Central memory CD8-positive, alpha-beta T cell (primary cell): Measurements from ENCODE around the gene OSBPL5.
A peak's percentile ranks its signal among the peaks of the same experiment; 100 is the strongest.
"Not testable (repeated sequence)": the region's sequence is repeated elsewhere in the genome, so short reads cannot be mapped to it uniquely, and the experiment has no call there.

ENCODE experiments used
- ATAC-seq: fragments of 150-1000 bp; cut with Tn5 transposase; replicated peaks from 2 replicates; pipeline ENCODE4 v1.10.0; 2022; ENCODE audit warnings: mild to moderate bottlenecking, moderate FRiP score, moderate number of reproducible peaks; ENCODE audit not compliant: poor library complexity, severe bottlenecking; ENCODE audit errors: extremely low read depth
- DNase-seq, 2 donors: peaks; one replicate each; pipeline ENCODE4 v3.0.0; 2021; ENCODE audit warnings: low spot score in 2 of 2
- H3K27ac Mint-ChIP-seq: one replicate; pipeline ENCODE4 v1.8.0; 2022; ENCODE audit warnings: low read depth, mild to moderate bottlenecking, moderate library complexity, mixed read lengths
- H3K27me3 Mint-ChIP-seq: one replicate; pipeline ENCODE4 v1.8.0; 2022; ENCODE audit warnings: mixed read lengths
- H3K36me3 Mint-ChIP-seq: one replicate; pipeline ENCODE4 v1.8.0; 2022; ENCODE audit warnings: mild to moderate bottlenecking, moderate library complexity, mixed read lengths; ENCODE audit not compliant: insufficient read depth
- H3K4me1 Mint-ChIP-seq: one replicate; pipeline ENCODE4 v1.8.0; 2022; ENCODE audit warnings: mixed read lengths
- H3K4me3 Mint-ChIP-seq: one replicate; pipeline ENCODE4 v1.8.0; 2022; ENCODE audit warnings: mild to moderate bottlenecking, moderate library complexity, mixed read lengths
- H3K9me3 Mint-ChIP-seq: one replicate; pipeline ENCODE4 v1.8.0; 2022; ENCODE audit warnings: mixed read lengths

Gene OSBPL5

DNA sequence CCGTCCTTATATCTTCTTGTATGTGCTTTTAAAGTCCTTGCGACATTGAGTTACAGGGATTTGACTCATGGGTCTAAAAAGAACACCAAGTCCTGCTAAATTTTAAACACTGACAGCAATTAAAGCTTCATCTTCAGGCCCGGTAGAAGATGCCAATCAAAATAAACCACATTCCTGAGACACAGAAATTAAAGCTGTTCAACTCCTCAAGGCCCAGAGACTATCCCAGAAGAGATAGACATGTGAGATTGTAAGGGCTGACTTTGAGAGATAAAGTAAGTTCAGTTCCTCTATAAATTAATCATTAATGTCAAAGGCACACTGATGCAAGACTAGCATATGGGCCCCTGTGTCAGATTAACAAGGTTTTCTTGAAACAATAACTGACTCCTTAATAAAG, 49.8 kb downstream of the OSBPL5 start:
- Mint-ChIP-seq H3K4me3 (no peak overlapping the region), H3K4me1 (peaks cover 14% of the 10 kb centered on the region), H3K27ac (no peak overlapping the region), H3K36me3 (peaks cover 13% of the 10 kb centered on the region), H3K9me3 (peaks cover 6% of the 10 kb centered on the region), H3K27me3 (no peaks in the 10 kb centered on the region)
- ATAC-seq (no peak), DNase-seq (no peak)

DNA sequence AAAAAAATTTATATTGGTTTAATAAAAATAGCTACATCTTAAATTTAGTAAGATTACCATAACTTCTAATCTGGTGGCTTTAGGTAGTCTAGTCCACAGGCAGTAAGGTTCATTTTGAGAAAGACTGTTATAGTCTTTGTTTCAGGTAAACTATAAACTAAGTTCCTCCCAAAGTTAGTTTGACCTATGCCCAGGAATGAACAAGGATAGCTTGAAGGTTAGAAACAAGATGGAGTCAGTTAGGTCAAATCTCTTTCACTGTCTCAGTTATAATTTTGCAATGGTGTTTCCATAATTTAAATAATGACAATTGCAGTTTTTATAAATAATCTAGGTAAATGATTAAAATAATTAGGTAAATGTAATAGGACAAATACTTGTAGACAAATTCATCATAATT, 51.4 kb downstream of the OSBPL5 start:
- not testable (repeated sequence) for H3K36me3 Mint-ChIP-seq, H3K27ac Mint-ChIP-seq, ATAC-seq

DNA sequence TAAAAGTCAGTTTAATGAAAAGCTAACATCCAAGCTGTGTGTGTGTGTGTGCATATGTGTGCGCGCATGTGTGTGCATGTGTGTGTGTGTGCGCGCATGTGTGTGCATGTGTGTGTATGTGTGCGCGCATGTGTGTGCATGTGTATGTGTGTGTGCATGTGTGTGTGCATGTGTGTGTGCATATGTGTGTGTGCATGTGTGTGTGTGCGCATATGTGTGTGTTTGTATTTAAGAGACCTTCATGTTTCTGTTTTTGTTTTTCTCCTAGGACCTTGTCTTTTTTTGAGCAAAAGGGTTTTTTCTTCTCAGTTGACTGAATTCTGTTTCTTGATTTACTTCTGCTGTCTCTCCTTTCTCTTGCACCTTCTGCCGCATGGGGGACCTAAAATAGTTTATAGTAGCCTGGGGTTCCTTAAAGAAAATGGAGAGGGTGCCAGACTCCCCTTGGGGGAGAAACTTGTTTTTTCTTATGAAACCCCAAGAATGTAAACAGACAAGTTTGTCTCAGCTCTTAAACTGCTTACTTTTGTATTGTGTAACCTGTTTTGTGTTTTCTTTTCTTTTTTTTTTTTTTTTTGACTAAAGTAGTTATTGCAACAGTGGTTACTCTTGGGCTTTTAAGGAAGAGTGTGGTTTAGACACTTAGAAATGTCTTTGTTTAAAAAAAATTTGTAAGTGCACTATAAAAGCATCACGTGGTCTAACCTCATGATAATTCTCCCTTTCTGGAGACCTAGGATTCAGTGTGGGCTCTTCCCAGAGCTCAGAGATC, 53.0 kb downstream of the OSBPL5 start:
- peak overlapping the region; percentile 74 for H3K27ac Mint-ChIP-seq
- peaks cover 14% of the 10 kb centered on the region for H3K4me1 Mint-ChIP-seq
- no peak for DNase-seq
- peak; percentile 58 for ATAC-seq
- H3K4me3 Mint-ChIP-seq: peak overlapping the region; percentile 36
- peaks cover 6% of the 10 kb centered on the region for H3K9me3 Mint-ChIP-seq
- peaks cover 9% of the 10 kb centered on the region for H3K36me3 Mint-ChIP-seq
- H3K27me3 Mint-ChIP-seq: no peaks in the 10 kb centered on the region

More for the DNA sequence above, 51.4 kb downstream of the OSBPL5 start:
- not testable (repeated sequence) for H3K27me3 Mint-ChIP-seq, DNase-seq, H3K4me3 Mint-ChIP-seq, H3K9me3 Mint-ChIP-seq
- peaks cover 14% of the 10 kb centered on the region for H3K4me1 Mint-ChIP-seq

DNA sequence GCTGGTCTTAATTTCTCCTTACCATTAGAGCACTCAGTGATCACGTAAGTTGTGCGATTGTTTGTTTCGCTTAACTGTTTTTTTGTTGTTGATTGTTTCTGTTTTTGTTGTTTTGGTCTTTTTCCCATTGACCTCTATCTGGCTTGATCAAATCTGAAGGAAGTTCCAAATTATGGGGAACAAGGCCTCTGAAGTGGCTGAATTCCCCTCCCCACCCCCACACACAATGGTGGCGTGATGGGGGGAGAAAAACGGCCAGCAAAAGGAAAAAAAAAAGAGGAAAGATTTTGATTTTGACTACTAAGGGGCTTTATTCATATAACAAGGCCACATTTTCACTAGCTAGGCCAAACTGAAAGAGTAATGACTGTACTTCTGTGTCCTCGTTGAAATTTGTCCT, 53.6 kb downstream of the OSBPL5 start:
- no peak overlapping the region for H3K27ac Mint-ChIP-seq
- no peaks in the 10 kb centered on the region for H3K27me3 Mint-ChIP-seq
- peaks cover 14% of the 10 kb centered on the region for H3K4me1 Mint-ChIP-seq
- H3K9me3 Mint-ChIP-seq: peaks cover 6% of the 10 kb centered on the region
- ATAC-seq (no peak), DNase-seq (no peak)
- H3K4me3 Mint-ChIP-seq: no peak overlapping the region
- H3K36me3 Mint-ChIP-seq: peaks cover 8% of the 10 kb centered on the region

DNA sequence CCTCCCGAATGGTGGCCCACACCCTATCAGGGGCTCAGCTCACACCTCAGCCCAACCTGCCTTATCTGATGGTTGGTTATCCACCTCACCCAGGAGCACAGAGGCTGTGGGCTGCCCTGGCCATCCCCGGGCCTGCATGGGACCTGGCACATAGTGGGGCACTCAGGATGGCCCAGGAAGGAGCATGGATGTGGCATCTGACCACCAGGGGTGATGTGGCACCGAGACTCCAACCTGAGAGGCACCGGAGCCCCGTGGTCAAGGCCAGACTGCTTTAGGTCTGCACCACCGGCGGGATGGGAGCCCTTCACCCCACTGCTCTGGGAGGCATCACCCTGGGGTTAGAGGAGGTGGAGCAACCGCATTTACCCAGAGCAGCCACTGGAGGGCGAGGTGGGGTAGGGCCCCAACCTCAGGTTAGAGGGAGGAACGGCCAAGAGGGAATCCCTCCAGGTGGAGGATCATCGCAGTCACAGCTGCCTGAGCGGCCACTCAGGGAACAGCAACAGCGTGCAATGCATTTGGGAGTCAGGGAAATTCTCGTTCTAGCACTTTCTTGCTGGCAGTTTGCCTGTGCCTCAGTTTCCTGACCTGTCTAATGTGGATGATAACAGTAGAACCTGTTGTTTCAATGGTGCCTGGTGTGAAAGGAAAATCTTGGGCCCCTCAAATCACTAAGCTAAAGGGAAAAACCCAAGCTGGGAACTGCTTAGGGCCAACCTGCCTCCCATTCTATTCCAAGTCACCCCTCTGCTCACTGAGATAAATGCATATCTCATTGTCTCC, 55.0 kb downstream of the OSBPL5 start:
- Mint-ChIP-seq H3K4me1 (peaks cover 14% of the 10 kb centered on the region), H3K4me3 (no peak overlapping the region), H3K36me3 (peaks cover 6% of the 10 kb centered on the region), H3K9me3 (peaks cover 6% of the 10 kb centered on the region), H3K27ac (no peak overlapping the region), H3K27me3 (no peaks in the 10 kb centered on the region)
- ATAC-seq: peak; percentile 60
- peak; percentile 25 to 37 for DNase-seq

DNA sequence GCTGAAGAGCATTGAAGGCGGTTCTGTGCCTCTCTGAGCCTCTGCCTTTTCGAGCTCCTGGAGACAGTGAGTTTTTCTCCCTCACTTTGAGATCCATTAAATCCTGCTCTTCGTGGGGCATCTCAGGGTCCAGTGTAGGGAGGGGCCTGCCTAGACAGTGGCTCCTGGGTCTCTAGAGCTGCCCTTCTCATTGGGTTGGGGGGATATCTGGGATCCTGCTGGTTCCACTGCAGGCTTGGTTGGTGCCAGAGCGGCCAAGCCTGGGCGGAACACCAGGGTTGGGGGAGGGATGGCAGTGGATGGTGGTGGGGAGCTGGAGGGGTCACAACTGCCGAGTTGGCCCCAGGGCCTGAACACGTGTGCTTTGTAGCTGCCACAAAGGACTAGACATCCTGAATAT, 55.7 kb downstream of the OSBPL5 start:
- no peak overlapping the region for H3K4me3 Mint-ChIP-seq
- H3K27ac Mint-ChIP-seq: no peak overlapping the region
- DNase-seq: no peak
- H3K9me3 Mint-ChIP-seq: peaks cover 6% of the 10 kb centered on the region
- H3K36me3 Mint-ChIP-seq: peaks cover 6% of the 10 kb centered on the region
- H3K27me3 Mint-ChIP-seq: no peaks in the 10 kb centered on the region
- ATAC-seq: no peak
- H3K4me1 Mint-ChIP-seq: peaks cover 14% of the 10 kb centered on the region

DNA sequence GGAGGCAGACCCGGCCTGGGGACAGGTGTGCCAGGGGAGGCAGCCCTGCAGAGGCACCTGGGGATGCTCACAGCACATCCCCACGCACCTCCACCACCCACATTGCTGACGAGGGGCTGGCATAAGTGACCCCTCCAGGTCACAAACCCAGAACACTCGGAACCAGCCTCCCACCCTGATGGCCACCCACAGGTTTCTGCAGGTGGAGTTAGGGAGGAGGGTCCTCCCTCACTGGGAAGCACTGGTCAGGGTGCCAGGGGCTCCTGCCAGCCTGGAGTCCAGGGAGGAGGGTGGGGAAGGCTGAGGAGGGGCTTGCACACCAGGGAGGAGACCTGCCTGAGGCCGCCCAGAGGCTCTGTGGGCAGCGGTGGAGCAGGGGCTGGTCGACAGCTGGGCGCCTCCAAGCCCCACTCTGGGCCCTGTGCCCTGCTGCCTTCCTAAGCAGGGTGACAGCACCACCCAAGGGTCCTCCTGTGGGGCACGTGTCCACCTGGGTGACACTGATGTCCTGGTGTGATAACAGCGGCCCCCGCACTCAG, 56.9 kb downstream of the OSBPL5 start:
- Mint-ChIP-seq H3K27ac (no peak overlapping the region), H3K4me1 (peaks cover 14% of the 10 kb centered on the region), H3K27me3 (no peaks in the 10 kb centered on the region), H3K36me3 (peaks cover 6% of the 10 kb centered on the region), H3K4me3 (no peak overlapping the region), H3K9me3 (no peaks in the 10 kb centered on the region)
- DNase-seq (no peak), ATAC-seq (no peak)

DNA sequence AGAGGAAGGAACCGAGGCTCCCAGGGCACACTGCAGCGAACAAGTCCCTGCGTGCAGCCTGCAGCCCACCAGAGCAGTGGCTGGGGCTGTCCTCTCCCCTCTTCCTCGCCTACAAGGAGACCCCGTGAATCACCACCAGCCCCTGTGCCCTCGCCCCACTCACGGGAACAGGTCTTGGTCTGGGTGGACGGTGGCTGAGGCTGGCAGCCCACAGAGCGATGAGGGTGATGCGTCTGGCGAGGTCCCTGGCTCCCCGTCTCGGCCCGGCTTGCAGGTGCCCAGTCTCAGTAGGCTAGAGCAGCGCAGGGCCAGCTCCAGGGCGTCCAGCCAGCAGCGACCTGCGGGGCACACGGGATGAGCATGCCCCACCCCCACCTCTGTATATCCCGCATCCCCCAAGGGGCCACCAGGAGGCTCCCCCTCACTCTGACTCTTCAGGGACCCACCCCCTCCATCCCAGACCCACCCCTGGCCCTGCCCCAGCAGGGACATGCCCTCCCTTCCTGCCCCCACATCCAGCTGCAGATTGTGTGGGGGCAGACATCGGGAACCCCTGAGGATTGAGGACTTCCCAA, 57.4 kb downstream of the OSBPL5 start:
- no peak for DNase-seq
- H3K27me3 Mint-ChIP-seq: no peaks in the 10 kb centered on the region

DNA sequence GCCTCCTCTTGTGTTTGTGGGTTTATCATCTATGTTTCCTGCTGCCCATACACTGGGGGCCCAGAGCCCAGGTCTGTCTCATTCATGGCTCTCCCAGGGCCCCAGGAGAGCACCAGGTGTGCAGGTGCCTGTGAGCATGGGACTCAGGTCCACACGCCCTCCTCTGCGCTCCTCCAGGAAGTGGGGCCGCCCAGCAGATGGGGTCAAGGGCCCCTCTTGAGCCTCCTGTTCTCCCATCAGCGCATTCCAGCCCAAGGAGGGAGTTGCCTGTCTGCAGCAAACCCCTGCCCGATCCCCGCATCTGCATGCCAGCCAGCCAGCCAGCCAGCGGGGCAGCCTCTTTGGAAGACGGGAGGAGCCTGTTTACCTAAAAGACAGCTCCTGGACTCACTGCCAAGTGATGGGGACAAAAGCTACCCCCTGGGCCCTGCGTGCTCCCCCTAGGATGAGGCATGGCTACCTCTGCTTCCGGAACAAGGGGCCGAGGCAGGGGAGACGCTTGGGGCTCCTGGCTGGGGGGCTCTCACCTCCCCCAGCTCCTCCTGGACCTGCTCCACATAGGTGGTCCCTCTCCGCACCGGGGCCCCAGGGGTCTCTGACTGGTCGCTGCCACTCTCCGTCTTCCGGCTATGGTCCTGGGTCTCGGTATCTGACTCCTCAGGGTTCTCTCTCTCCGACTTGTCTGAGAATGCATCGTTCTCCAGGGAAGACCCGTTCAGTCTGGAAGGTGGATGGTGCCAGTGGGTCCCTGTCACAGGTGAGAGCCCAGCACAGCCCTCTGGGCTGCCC, 58.2 kb downstream of the OSBPL5 start:
- DNase-seq (no peak), ATAC-seq (no peak)
- H3K27me3 Mint-ChIP-seq: no peaks in the 10 kb centered on the region
- peak overlapping the region; percentile 29 for H3K27ac Mint-ChIP-seq
- H3K9me3 Mint-ChIP-seq: no peaks in the 10 kb centered on the region
- H3K4me1 Mint-ChIP-seq: peaks cover 7% of the 10 kb centered on the region
- no peak overlapping the region for H3K4me3 Mint-ChIP-seq
- H3K36me3 Mint-ChIP-seq: peaks cover 3% of the 10 kb centered on the region

More for the DNA sequence above, 57.4 kb downstream of the OSBPL5 start:
- no peak for ATAC-seq
- Mint-ChIP-seq H3K9me3 (no peaks in the 10 kb centered on the region), H3K4me3 (no peak overlapping the region), H3K36me3 (peaks cover 6% of the 10 kb centered on the region), H3K27ac (no peak overlapping the region), H3K4me1 (peaks cover 14% of the 10 kb centered on the region)

DNA sequence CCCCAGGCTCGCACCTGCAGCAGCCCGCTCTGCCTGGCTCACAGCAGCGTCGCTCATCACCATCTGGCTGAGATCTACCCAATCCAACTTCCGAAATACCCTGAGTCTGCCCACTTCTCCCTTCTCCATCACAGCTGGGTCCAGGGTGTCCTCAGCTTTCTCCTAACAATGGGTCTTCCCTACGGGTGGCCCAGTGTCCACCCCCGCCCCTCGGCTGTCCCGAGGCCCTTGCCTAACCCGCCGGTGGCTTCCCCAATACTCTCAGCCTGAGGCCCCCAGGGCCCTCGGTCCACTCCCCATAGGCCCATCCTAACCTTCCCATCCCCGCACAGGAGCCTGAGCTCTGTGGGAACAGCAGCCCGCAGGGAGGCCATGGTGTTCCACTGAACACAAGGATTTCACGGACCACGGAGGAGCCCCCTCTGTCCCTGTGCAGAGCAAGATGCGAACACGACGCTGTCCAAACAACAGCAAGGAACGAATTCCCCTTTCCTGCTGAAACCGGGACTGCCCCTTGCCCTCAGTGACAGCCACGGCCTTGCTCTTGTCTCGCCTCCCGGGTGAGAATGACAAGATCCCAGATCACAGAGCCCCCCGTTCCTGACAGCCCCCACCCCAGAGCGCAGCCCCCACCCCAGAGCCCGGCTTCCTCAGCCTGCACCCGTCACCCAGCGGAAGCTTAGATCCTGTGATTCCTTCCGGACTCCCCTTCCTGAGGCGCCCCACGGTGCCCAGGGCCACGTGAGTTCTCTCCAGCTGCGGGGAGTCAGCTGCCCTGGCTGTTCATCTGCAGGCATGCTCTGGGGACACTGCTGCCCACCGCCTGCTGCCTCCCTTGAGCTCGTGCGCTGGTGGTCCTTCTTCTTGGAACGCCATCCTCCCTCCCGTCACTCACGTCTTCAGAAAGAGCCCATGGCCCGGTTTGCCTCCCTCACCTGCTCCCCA, 59.0 kb downstream of the OSBPL5 start:
- ATAC-seq (no peak), DNase-seq (no peak)
- no peaks in the 10 kb centered on the region for H3K27me3 Mint-ChIP-seq
- no peaks in the 10 kb centered on the region for H3K4me1 Mint-ChIP-seq
- peaks cover 3% of the 10 kb centered on the region for H3K36me3 Mint-ChIP-seq
- peak overlapping the region; percentile 29 for H3K27ac Mint-ChIP-seq
- no peak overlapping the region for H3K4me3 Mint-ChIP-seq
- H3K9me3 Mint-ChIP-seq: no peaks in the 10 kb centered on the region

DNA sequence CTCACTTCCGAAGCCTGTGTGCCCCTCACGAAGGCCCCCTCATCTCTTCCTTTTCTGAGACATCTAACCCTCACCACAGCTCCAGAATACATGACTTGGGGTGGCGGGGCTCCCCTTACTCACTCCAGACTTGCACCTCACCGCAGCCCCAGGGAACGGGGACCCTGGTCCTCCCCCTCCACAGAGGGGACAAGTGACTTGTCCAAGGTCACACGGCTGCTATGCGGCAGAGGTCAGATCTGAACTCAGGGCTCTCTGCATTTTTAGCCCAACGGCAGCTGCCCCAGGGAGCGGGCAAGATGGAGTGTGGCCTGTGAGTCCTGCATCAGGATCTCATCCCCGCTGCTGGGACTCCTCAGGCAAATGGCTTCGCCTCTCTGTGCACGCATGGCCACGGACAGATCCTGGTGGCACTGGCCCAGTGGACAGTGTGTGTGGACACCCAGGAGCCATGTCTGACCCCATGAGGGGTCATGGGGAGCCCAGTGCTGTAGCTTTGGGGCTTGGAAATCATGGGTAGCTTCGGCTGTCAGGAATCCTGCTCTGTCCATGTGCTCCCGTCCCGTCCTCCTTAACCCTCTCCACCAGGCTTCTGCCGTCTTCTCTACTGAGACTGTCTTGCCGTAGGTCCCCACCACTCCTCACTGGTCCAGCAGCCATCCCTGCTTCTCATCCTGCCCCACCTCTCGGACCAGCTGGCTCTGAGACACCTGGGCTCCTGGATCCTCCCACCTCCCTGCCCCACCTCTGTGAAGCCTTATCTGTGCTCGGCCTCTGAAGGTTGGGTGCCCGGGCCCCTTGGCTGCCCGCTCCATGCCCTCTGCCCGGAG, 59.9 kb downstream of the OSBPL5 start:
- Mint-ChIP-seq H3K9me3 (no peaks in the 10 kb centered on the region), H3K36me3 (peaks cover 2% of the 10 kb centered on the region), H3K27ac (no peak overlapping the region), H3K4me3 (no peak overlapping the region), H3K27me3 (no peaks in the 10 kb centered on the region), H3K4me1 (no peaks in the 10 kb centered on the region)
- DNase-seq: no peak
- ATAC-seq: no peak
